ENCODE results near the gene CD247.

- TF ChIP-seq POLR2AphosphoS5 (IDR thresholded peaks at IDR 0.05; ENCODE audit: borderline replicate concordance, low read depth, low read length) (no peak), EZH2 (IDR thresholded peaks at IDR 0.05) (no peak), FOXP2 (optimal IDR thresholded peaks at IDR 0.05; ENCODE audit: control extremely low read depth, extremely low read length, insufficient read depth) (no peak)
Observed at GRCh38 chr1:167430134-167430848, 88.0 kb downstream of the CD247 start.

All from SK-N-MC (cell line).